Fibroblast of skin of left quadriceps (primary cell): ENCODE results near the gene RELCH.

Experiments used
- DNase-seq, 2 experiments: peaks; one replicate each; pipeline ENCODE4 v3.0.0-alpha.2; 2013; ENCODE audit warnings: low read depth in 2 of 2

Gene RELCH

GRCh38 chr18:62338446-62339105 lies 151.5 kb downstream of the RELCH start:
- DNase-seq = no peak

GRCh38 chr18:62339106-62339988 lies 152.3 kb downstream of the RELCH start:
- DNase-seq = peak in 1 of 2 experiments; percentile 21

GRCh38 chr18:62340996-62341395 lies 153.9 kb downstream of the RELCH start:
- no peak for DNase-seq

- no peak for DNase-seq
Measured at GRCh38 chr18:62341473-62341872, 154.4 kb downstream of the RELCH start.

- no peak for DNase-seq
Measured at GRCh38 chr18:62342884-62343283, 155.8 kb downstream of the RELCH start.

- no peak for DNase-seq
Measured at GRCh38 chr18:62343316-62343715, 156.3 kb downstream of the RELCH start.

- no peak for DNase-seq
Measured at GRCh38 chr18:62345909-62346308, 158.9 kb downstream of the RELCH start.

GRCh38 chr18:62346333-62347088 lies 159.5 kb downstream of the RELCH start:
- DNase-seq = no peak

GRCh38 chr18:62347089-62347506 lies 160.0 kb downstream of the RELCH start:
- no peak for DNase-seq

GRCh38 chr18:62348474-62348873 lies 161.4 kb downstream of the RELCH start:
- no peak for DNase-seq

- DNase-seq = no peak
Measured at GRCh38 chr18:62353170-62353569, 166.1 kb downstream of the RELCH start.

- no peak for DNase-seq
Measured at GRCh38 chr18:62354151-62354550, 167.1 kb downstream of the RELCH start.

- DNase-seq = no peak
Measured at GRCh38 chr18:62357079-62357719, 170.1 kb downstream of the RELCH start.
